ENCODE results near the gene ADCY9. TPM values are rescaled to one million over a fixed set of nuclear protein-coding genes. Genes with fewer than 3 reads are reported as not detected.

Gene ADCY9
- total RNA-seq, 4 donors from 2014 or later: 6.3 to 22.3 (median 11.2) TPM

- DNase-seq: no peak
- Histone ChIP-seq H3K27ac (no peak overlapping the region), H3K4me1 (no peaks in the 10 kb centered on the region), H3K9me3 (peaks cover 0 to 17% (median 6%) of the 10 kb centered on the region in 3 donors), H3K36me3 (no peaks in the 10 kb centered on the region), H3K4me3 (no peak overlapping the region), H3K27me3 (no peaks in the 10 kb centered on the region)
- 57 to 71% methylated on average over 6 to 13 of the region's 17 CpGs for WGBS, 2 donors
- TF ChIP-seq POLR2A (IDR thresholded peaks at IDR 0.05): no peak
- TF ChIP-seq, protein P1, sequence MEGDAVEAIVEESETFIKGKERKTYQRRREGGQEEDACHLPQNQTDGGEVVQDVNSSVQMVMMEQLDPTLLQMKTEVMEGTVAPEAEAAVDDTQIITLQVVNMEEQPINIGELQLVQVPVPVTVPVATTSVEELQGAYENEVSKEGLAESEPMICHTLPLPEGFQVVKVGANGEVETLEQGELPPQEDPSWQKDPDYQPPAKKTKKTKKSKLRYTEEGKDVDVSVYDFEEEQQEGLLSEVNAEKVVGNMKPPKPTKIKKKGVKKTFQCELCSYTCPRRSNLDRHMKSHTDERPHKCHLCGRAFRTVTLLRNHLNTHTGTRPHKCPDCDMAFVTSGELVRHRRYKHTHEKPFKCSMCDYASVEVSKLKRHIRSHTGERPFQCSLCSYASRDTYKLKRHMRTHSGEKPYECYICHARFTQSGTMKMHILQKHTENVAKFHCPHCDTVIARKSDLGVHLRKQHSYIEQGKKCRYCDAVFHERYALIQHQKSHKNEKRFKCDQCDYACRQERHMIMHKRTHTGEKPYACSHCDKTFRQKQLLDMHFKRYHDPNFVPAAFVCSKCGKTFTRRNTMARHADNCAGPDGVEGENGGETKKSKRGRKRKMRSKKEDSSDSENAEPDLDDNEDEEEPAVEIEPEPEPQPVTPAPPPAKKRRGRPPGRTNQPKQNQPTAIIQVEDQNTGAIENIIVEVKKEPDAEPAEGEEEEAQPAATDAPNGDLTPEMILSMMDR (IDR thresholded peaks at IDR 0.05): no peak
- intact Hi-C loops (cut with DNase I): no loop called here
These were observed 200.6 kb downstream of the ADCY9 start for GRCh38 chr16:3915426-3916260.

GRCh38 chr16:3912897-3913296 lies 203.3 kb downstream of the ADCY9 start:
- H3K4me1 ChIP-seq: no peaks in the 10 kb centered on the region
- no peaks in the 10 kb centered on the region for H3K27me3 ChIP-seq
- no peak for DNase-seq
- peaks cover 0 to 7% (median 0%) of the 10 kb centered on the region in 3 donors for H3K9me3 ChIP-seq
- H3K36me3 ChIP-seq: no peaks in the 10 kb centered on the region
- intact Hi-C loops (cut with DNase I): no loop called here
- no peak overlapping the region for H3K27ac ChIP-seq
- WGBS, 2 donors: 75 to 85% methylated on average over 5 to 6 of the region's 6 CpGs
- no peak for TF ChIP-seq POLR2A (IDR thresholded peaks at IDR 0.05)
- TF ChIP-seq, protein P1 (IDR thresholded peaks at IDR 0.05): no peak
- H3K4me3 ChIP-seq: no peak overlapping the region

Small RNA genes within 50 kb of the gene (small RNA-seq; reads per million reads assigned to genes)
- 0 reads per million in 4 donors for gene AC009171.1

Other genes starting within 250 kb of the ADCY9 start
- 10 to 100 TPM; 14.5 to 53.6 (median 37.5) TPM for gene CREBBP, start 235.7 kb downstream of the ADCY9 start, total RNA-seq
- gene SRL, start 125.6 kb upstream of the ADCY9 start, total RNA-seq: 1 to 10 TPM in 1 of 4 donors, under 1 TPM in 2, not detected in 1; 0.04 to 1.8 (median 0.38) TPM
- 1 to 10 TPM; 5.8 to 9.8 (median 9.3) TPM for gene TFAP4, start 156.6 kb upstream of the ADCY9 start, total RNA-seq
- gene GLIS2, start 199.6 kb upstream of the ADCY9 start, total RNA-seq: 1 to 10 TPM in 1 of 4 donors, under 1 TPM in 3; 0.30 to 1.7 (median 0.67) TPM
- gene PAM16, start 234.9 kb upstream of the ADCY9 start, total RNA-seq: 10 to 100 TPM; 29.5 to 40.8 (median 33.2) TPM

All from esophagus squamous epithelium (tissue), 5 donors.